ENCODE measurements around the gene COPS2. TPM values are rescaled to one million over a fixed set of nuclear protein-coding genes. Genes with fewer than 3 reads are reported as not detected.

Gene COPS2
- total and polyA plus RNA-seq, 10 of the 15 experiments (the other 5 are each of a cell fraction or from before 2014, with no cell fraction given): 31.5 to 115 (median 76.3) TPM

- Histone ChIP-seq H2AFZ (ENCODE audit: control insufficient read depth, low read depth, low read length) (no peak overlapping the region), H3K4me3 (no peak overlapping the region), H3K79me2 (ENCODE audit: control insufficient read depth, insufficient read depth, low read length) (no peaks in the 10 kb centered on the region; the same call in none of the 2 replicates), H3K9me3 (replicated peaks; ENCODE audit: control insufficient read depth, insufficient read depth, low read length) (no peaks in the 10 kb centered on the region; the same call in 2 of the 3 replicates), H4K20me1 (ENCODE audit: control insufficient read depth, insufficient read depth) (no peaks in the 10 kb centered on the region), H3K36me3 (ENCODE audit: control insufficient read depth in 2 of 2, insufficient read depth in 2 of 2, low read length in 1 of 2) (no peaks in the 10 kb centered on the region), H3K27ac (ENCODE audit: control insufficient read depth, insufficient read depth) (no peak overlapping the region), H3K27me3 (replicated peaks in 1 of 2; ENCODE audit: control insufficient read depth in 2 of 2, insufficient read depth in 2 of 2, low read length in 1 of 2) (no peaks in the 10 kb centered on the region), H3K4me1 (ENCODE audit: control insufficient read depth, insufficient read depth, low read length) (no peaks in the 10 kb centered on the region), H3K4me2 (ENCODE audit: control insufficient read depth, insufficient read depth) (no peak overlapping the region), H3K9ac (ENCODE audit: control insufficient read depth, insufficient read depth, low read length) (no peak overlapping the region)
- TF ChIP-seq SMAD1 (IDR thresholded peaks at IDR 0.05; ENCODE audit: low read depth, partially characterized antibody): no peak
- TF ChIP-seq CTCF (IDR thresholded peaks at IDR 0.05 in 2 of 3, conservative IDR thresholded peaks at IDR 0.05 in 1 of 3; ENCODE audit: control insufficient read depth in 2 of 3, extremely low read depth in 1 of 3, insufficient read depth in 1 of 3, low read depth in 3 of 3, low read length in 3 of 3): no peak
- no peak for TF ChIP-seq RBBP5 (conservative IDR thresholded peaks at IDR 0.05)
- TF ChIP-seq MTA2 (IDR thresholded peaks at IDR 0.05; ENCODE audit: low read depth): no peak
- no peak for TF ChIP-seq BCLAF1 (IDR thresholded peaks at IDR 0.05)
- no TSS peak for BruUV-seq (replicated peaks)
- in situ Hi-C loops (cut with MboI): loop anchor here (25.0 kb wide), 1 partner anchor 813 kb away; no protein-coding TSS in a partner anchor
- 73% methylated on average over 3 of the region's 3 CpGs for WGBS (ENCODE audit: insufficient coverage, insufficient replicate concordance, low lambda C conversion rate, missing lambda C conversion rate)
- no peak for ATAC-seq
- FAIRE-seq: no peak
- intact Hi-C loops (cut with micrococcal nuclease; ENCODE audit: unreplicated experiment): no loop called here
- CTCF ChIA-PET: no interaction called here
- no peak for DNase-seq (ENCODE audit: low read depth, low spot score)
- SMC1A ChIA-PET (ENCODE audit: uncharacterized antibody, unreplicated experiment): no interaction called here
- RAD21 ChIA-PET (ENCODE audit: unreplicated experiment): no interaction called here
- POLR2A ChIA-PET: no interaction called here
Observed at GRCh38 chr15:49174902-49175301, 19.5 kb upstream of the COPS2 start.
